HL-60 (cell line): ENCODE results near the gene CCT4.

Experiments
- GABPA ChIP-seq: IDR thresholded peaks from 2 replicates; pipeline ENCODE4 v1.6.1; 2012; ENCODE audit warnings: low read depth
- POLR2AphosphoS5 ChIP-seq: IDR thresholded peaks from 2 replicates; pipeline ENCODE4 v1.6.1; 2012; ENCODE audit warnings: low read depth
- TF ChIP-seq, protein P1 (sequence below): IDR thresholded peaks from one replicate; pipeline ENCODE4 v1.5.1; 2011; ENCODE audit warnings: low read length, control low read depth, inconsistent platforms; ENCODE audit not compliant: insufficient read depth
- TF ChIP-seq, protein P2 (sequence below): IDR thresholded peaks from 2 replicates; pipeline ENCODE4 v1.6.1; 2012; ENCODE audit warnings: low read depth; ENCODE audit not compliant: insufficient replicate concordance

DNA sequence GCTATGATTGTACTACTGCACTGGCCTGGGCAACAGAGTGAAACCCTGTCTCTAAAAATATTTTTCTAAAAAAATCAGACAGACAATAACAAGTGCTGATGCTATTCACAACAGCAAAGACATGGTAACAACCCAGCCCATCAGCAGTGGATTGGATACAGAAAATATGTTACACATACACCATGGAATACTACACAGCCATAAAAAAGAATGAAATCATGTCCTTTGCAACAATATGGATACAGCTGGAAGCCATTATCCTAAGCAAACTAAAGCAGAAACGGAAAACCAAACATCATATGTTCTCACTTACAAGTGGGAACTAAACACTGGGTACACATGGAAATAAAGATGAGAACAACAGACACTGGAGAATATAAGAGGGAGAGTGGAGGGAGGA, 54.5 kb downstream of the CCT4 start:
- TF ChIP-seq, protein P1, sequence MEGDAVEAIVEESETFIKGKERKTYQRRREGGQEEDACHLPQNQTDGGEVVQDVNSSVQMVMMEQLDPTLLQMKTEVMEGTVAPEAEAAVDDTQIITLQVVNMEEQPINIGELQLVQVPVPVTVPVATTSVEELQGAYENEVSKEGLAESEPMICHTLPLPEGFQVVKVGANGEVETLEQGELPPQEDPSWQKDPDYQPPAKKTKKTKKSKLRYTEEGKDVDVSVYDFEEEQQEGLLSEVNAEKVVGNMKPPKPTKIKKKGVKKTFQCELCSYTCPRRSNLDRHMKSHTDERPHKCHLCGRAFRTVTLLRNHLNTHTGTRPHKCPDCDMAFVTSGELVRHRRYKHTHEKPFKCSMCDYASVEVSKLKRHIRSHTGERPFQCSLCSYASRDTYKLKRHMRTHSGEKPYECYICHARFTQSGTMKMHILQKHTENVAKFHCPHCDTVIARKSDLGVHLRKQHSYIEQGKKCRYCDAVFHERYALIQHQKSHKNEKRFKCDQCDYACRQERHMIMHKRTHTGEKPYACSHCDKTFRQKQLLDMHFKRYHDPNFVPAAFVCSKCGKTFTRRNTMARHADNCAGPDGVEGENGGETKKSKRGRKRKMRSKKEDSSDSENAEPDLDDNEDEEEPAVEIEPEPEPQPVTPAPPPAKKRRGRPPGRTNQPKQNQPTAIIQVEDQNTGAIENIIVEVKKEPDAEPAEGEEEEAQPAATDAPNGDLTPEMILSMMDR = no peak
- TF ChIP-seq GABPA = no peak
- TF ChIP-seq POLR2AphosphoS5 = no peak
- TF ChIP-seq, protein P2, sequence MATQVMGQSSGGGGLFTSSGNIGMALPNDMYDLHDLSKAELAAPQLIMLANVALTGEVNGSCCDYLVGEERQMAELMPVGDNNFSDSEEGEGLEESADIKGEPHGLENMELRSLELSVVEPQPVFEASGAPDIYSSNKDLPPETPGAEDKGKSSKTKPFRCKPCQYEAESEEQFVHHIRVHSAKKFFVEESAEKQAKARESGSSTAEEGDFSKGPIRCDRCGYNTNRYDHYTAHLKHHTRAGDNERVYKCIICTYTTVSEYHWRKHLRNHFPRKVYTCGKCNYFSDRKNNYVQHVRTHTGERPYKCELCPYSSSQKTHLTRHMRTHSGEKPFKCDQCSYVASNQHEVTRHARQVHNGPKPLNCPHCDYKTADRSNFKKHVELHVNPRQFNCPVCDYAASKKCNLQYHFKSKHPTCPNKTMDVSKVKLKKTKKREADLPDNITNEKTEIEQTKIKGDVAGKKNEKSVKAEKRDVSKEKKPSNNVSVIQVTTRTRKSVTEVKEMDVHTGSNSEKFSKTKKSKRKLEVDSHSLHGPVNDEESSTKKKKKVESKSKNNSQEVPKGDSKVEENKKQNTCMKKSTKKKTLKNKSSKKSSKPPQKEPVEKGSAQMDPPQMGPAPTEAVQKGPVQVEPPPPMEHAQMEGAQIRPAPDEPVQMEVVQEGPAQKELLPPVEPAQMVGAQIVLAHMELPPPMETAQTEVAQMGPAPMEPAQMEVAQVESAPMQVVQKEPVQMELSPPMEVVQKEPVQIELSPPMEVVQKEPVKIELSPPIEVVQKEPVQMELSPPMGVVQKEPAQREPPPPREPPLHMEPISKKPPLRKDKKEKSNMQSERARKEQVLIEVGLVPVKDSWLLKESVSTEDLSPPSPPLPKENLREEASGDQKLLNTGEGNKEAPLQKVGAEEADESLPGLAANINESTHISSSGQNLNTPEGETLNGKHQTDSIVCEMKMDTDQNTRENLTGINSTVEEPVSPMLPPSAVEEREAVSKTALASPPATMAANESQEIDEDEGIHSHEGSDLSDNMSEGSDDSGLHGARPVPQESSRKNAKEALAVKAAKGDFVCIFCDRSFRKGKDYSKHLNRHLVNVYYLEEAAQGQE = no peak
